ENCODE measurements around the gene KCNJ9. TPM values are rescaled to one million over a fixed set of nuclear protein-coding genes. Genes with fewer than 3 reads are reported as not detected.

Gene KCNJ9
- total RNA-seq (not detected), total RNA-seq (0 to 0.38 (median 0) reads per million in 172 experiments)
- 0.03 TPM for polyA plus RNA-seq (2013, experiment 1 of 2)
- polyA plus RNA-seq (2013, experiment 2 of 2), result 0.10 TPM

- Histone ChIP-seq H3K27me3 (ENCODE audit: control insufficient read depth in 1 of 2, insufficient read depth in 2 of 2, low read length in 2 of 2) (peaks cover 45 to 49% of the 10 kb centered on the region in 2 experiments), H3K9me3 (ENCODE audit: control insufficient read depth in 1 of 2, insufficient read depth in 1 of 2, low read length in 2 of 2) (peaks cover 0 to 3% of the 10 kb centered on the region in 2 experiments), H3K36me3 (ENCODE audit: insufficient read depth, low read length) (no peaks in the 10 kb centered on the region), H3K27ac (ENCODE audit: low read depth in 1 of 2, low read length in 2 of 2) (no peak within 1 kb of the TSS), H3K4me3 (ENCODE audit: low read length) (no peak within 1 kb of the TSS), H3K4me1 (ENCODE audit: insufficient read depth, low read length) (peaks cover 15% of the 10 kb centered on the region)
- intact Hi-C loops (cut with DNase I, micrococcal nuclease), result loop anchor here in 1 of 2 experiments (5.0 kb wide), 1 partner anchor 144 kb away; no protein-coding TSS in a partner anchor
- Mint-ChIP-seq H3K27me3 (peaks cover 61% of the 10 kb centered on the region), H3K27ac (no peak within 1 kb of the TSS), H3K36me3 (ENCODE audit: low read depth) (peaks cover 5% of the 10 kb centered on the region), H3K4me1 (ENCODE audit: low read depth) (peaks cover 13% of the 10 kb centered on the region), H3K9me3 (no peaks in the 10 kb centered on the region), H3K4me3 (no peak within 1 kb of the TSS)
- no peak for TF ChIP-seq CTCF (IDR thresholded peaks at IDR 0.05)
- CTCF ChIA-PET, result interaction anchor here (0.5 to 3.5 kb wide), 3 partner anchors 12 to 140 kb away, joined by 3 to 13 read pairs (median 4); partner anchors contain the start of gene KCNJ10
- DNase-seq (no peak), ATAC-seq (ENCODE audit: poor library complexity) (no peak)
- POLR2A ChIA-PET, result interaction anchor here (0.6 to 2.4 kb wide), 6 partner anchors 11 to 920 kb away, joined by 3 to 11 read pairs (median 4); partner anchors contain the start of genes DCAF8, IGSF8 and KCNJ10
Observed at GRCh38 chr1:160081261-160081936, at the start of gene KCNJ9. TSS of gene KCNJ9 (plus strand) at chr1:160081538. CDS start at chr1:160084031, 2,493 bp downstream.

- peak overlapping the region; percentile 52 to 67 for H3K27ac ChIP-seq (ENCODE audit: low read depth in 1 of 2, low read length in 2 of 2)
- Mint-ChIP-seq H3K27me3 (no peaks in the 10 kb centered on the region), H3K4me1 (ENCODE audit: low read depth) (peaks cover 47% of the 10 kb centered on the region), H3K27ac (peak overlapping the region; percentile 94), H3K4me3 (peak overlapping the region; percentile 98), H3K36me3 (ENCODE audit: low read depth) (peaks cover 9% of the 10 kb centered on the region), H3K9me3 (no peaks in the 10 kb centered on the region)
- ChIA-PET CTCF (interaction anchor here (0.8 to 5.1 kb wide), 7 partner anchors 9 to 252 kb away, joined by 3 to 24 read pairs (median 5); partner anchors contain the start of gene DUSP23), POLR2A (interaction anchor here (0.9 to 2.6 kb wide), 9 partner anchors 9 to 228 kb away, joined by 3 to 15 read pairs (median 4); partner anchors contain the start of genes IGSF8 and TAGLN2)
- H3K36me3 ChIP-seq (ENCODE audit: insufficient read depth, low read length), result no peaks in the 10 kb centered on the region
- H3K27me3 ChIP-seq (ENCODE audit: control insufficient read depth in 1 of 2, insufficient read depth in 2 of 2, low read length in 2 of 2), result no peaks in the 10 kb centered on the region
- H3K4me3 ChIP-seq (ENCODE audit: low read length), result peak overlapping the region; percentile 89
- DNase-seq (peak in 3 of 14 experiments; percentile 4 to 29 (median 26)), ATAC-seq (ENCODE audit: poor library complexity) (no peak)
- H3K4me1 ChIP-seq (ENCODE audit: insufficient read depth, low read length), result peaks cover 24% of the 10 kb centered on the region
- no peaks in the 10 kb centered on the region for H3K9me3 ChIP-seq (ENCODE audit: control insufficient read depth in 1 of 2, insufficient read depth in 1 of 2, low read length in 2 of 2)
- intact Hi-C loops (cut with DNase I, micrococcal nuclease), result loop anchor here in 1 of 2 experiments (1.0 to 5.0 kb wide), 4 partner anchors 65 to 1490 kb away; partner anchors contain the start of genes DUSP23, HSPA6, IGSF8 and TAGLN2
- no peak for TF ChIP-seq CTCF (IDR thresholded peaks at IDR 0.05)
Observed at GRCh38 chr1:160032165-160032820, 49.0 kb upstream of the KCNJ9 start.

GRCh38 chr1:160040476-160040875 is 40.9 kb upstream of the KCNJ9 start:
- intact Hi-C loops (cut with DNase I, micrococcal nuclease), result no loop called here

More at GRCh38 chr1:160040476-160040875, 40.9 kb upstream of the KCNJ9 start:
- DNase-seq (no peak), ATAC-seq (ENCODE audit: poor library complexity) (no peak)
- Histone ChIP-seq H3K9me3 (ENCODE audit: control insufficient read depth in 1 of 2, insufficient read depth in 1 of 2, low read length in 2 of 2) (no peaks in the 10 kb centered on the region), H3K4me1 (ENCODE audit: insufficient read depth, low read length) (no peaks in the 10 kb centered on the region), H3K27ac (ENCODE audit: low read depth in 1 of 2, low read length in 2 of 2) (no peak overlapping the region), H3K36me3 (ENCODE audit: insufficient read depth, low read length) (no peaks in the 10 kb centered on the region), H3K4me3 (ENCODE audit: low read length) (no peak overlapping the region), H3K27me3 (ENCODE audit: control insufficient read depth in 1 of 2, insufficient read depth in 2 of 2, low read length in 2 of 2) (no peaks in the 10 kb centered on the region)
- ChIA-PET CTCF (interaction anchor here (0.9 kb wide), 1 partner anchor 34 kb away, joined by 3 read pairs; no protein-coding TSS in a partner anchor), POLR2A (interaction anchor here (0.8 kb wide), 1 partner anchor 9 kb away, joined by 3 read pairs; the partner anchor contains the start of gene PIGM)
- Mint-ChIP-seq H3K27me3 (peaks cover 20% of the 10 kb centered on the region), H3K27ac (no peak overlapping the region), H3K9me3 (no peaks in the 10 kb centered on the region), H3K4me3 (no peak overlapping the region), H3K4me1 (ENCODE audit: low read depth) (no peaks in the 10 kb centered on the region), H3K36me3 (ENCODE audit: low read depth) (no peaks in the 10 kb centered on the region)
- TF ChIP-seq CTCF (IDR thresholded peaks at IDR 0.05), result no peak
